Mucosa of stomach (tissue), 1 donor: ENCODE data around the gene RERE.

Experiments used
- H3K27me3 ChIP-seq: one replicate; pipeline ENCODE4 v1.7.0; 2013; ENCODE audit warnings: mild to moderate bottlenecking, low read length; ENCODE audit not compliant: control insufficient read depth, insufficient read depth
- H3K36me3 ChIP-seq: one replicate; pipeline ENCODE4 v1.7.0; 2013; ENCODE audit warnings: low read length; ENCODE audit not compliant: control insufficient read depth, insufficient read depth
- H3K4me1 ChIP-seq: one replicate; pipeline ENCODE4 v1.7.0; 2013; ENCODE audit warnings: mild to moderate bottlenecking, low read length; ENCODE audit not compliant: control insufficient read depth, insufficient read depth
- H3K4me3 ChIP-seq: one replicate; pipeline ENCODE4 v1.7.0; 2013; ENCODE audit warnings: low read length
- H3K9ac ChIP-seq: one replicate; pipeline ENCODE4 v1.7.0; 2013; ENCODE audit warnings: mild to moderate bottlenecking, low read length, moderate library complexity
- H3K9me3 ChIP-seq: one replicate; pipeline ENCODE4 v1.7.0; 2013; ENCODE audit warnings: mild to moderate bottlenecking, low read length, moderate library complexity; ENCODE audit not compliant: control insufficient read depth
- donor health status: Pancreatic carcinoma.

Gene RERE

GRCh38 chr1:8813991-8814390 lies 3.4 kb downstream of the RERE start:
- Histone ChIP-seq H3K9ac (no peak overlapping the region), H3K4me3 (no peak overlapping the region), H3K27me3 (no peaks in the 10 kb centered on the region), H3K4me1 (peaks cover 25% of the 10 kb centered on the region), H3K36me3 (no peaks in the 10 kb centered on the region), H3K9me3 (no peaks in the 10 kb centered on the region)

DNA sequence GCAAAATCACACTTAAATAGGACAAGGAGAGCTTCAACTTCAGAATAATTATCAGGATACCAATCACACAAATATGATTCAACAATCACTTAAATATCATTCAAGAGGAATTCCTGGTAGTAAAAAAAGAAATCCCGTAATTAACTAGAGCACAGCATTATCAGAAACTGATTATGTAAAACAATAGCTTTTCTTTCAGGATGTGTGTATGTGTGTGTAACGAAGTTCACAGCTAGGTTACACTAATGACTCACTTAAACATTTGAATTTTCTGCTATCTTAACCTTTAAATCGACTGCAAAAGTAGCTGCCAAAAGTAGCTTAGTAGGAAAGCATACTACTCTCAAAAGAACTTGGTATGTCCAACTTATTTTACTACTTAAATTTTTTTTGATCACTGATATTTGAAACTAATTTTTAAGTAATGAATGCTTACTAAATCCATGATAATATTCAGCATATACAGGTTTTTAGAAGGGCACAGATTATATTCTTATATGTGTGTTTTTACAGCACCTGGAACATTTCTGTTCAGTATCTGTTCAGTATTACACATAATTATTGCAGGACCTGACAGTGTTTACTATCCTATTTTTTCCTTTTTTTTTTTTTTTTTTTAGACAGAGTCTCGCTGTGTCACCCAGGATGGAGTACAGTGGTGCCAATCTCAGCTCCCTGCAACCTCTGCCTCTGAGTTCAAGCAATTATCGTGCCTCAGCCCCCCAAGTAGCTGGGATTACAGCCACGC lies 4.2 kb downstream of the RERE start:
- no peaks in the 10 kb centered on the region for H3K9me3 ChIP-seq
- no peak overlapping the region for H3K9ac ChIP-seq
- no peak overlapping the region for H3K4me3 ChIP-seq
- H3K36me3 ChIP-seq, result no peaks in the 10 kb centered on the region
- H3K4me1 ChIP-seq, result peaks cover 25% of the 10 kb centered on the region
- H3K27me3 ChIP-seq, result no peaks in the 10 kb centered on the region

DNA sequence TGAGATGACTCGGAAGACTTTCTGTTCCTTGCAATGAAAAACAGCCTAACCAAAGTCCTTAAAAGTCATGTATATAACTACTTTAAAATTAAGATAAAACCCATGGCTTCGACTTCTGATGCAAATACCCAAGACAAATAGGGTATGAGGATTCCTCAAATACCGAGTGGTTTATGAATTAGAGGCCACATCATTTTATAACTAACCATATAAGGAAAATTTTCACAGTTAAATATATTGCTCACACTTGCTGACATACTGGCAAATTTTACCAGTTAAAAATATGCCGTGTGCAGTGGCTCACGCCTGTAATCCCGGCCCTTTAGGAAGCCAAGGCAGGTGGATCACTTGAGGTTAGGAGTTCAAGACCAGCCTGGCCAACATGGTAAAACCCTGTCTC lies 5.4 kb downstream of the RERE start:
- no peak overlapping the region for H3K9ac ChIP-seq
- H3K4me1 ChIP-seq, result peaks cover 25% of the 10 kb centered on the region
- no peaks in the 10 kb centered on the region for H3K36me3 ChIP-seq
- no peaks in the 10 kb centered on the region for H3K9me3 ChIP-seq
- H3K27me3 ChIP-seq, result no peaks in the 10 kb centered on the region
- H3K4me3 ChIP-seq, result no peak overlapping the region

GRCh38 chr1:8810987-8811386 lies 6.5 kb downstream of the RERE start:
- Histone ChIP-seq H3K4me1 (peaks cover 25% of the 10 kb centered on the region), H3K36me3 (no peaks in the 10 kb centered on the region), H3K27me3 (no peaks in the 10 kb centered on the region), H3K9me3 (no peaks in the 10 kb centered on the region), H3K9ac (no peak overlapping the region), H3K4me3 (no peak overlapping the region)

GRCh38 chr1:8809342-8809736 lies 8.1 kb downstream of the RERE start:
- H3K36me3 ChIP-seq, result no peaks in the 10 kb centered on the region
- H3K27me3 ChIP-seq, result no peaks in the 10 kb centered on the region
- peaks cover 9% of the 10 kb centered on the region for H3K4me1 ChIP-seq
- H3K4me3 ChIP-seq, result no peak overlapping the region
- no peaks in the 10 kb centered on the region for H3K9me3 ChIP-seq
- H3K9ac ChIP-seq, result no peak overlapping the region

- no peaks in the 10 kb centered on the region for H3K36me3 ChIP-seq
- no peaks in the 10 kb centered on the region for H3K4me1 ChIP-seq
- H3K27me3 ChIP-seq, result no peaks in the 10 kb centered on the region
- H3K4me3 ChIP-seq, result no peak overlapping the region
- H3K9me3 ChIP-seq, result no peaks in the 10 kb centered on the region
- H3K9ac ChIP-seq, result no peak overlapping the region
These were observed 10.4 kb downstream of the RERE start for GRCh38 chr1:8807004-8807403.

- H3K4me1 ChIP-seq, result peaks cover 5% of the 10 kb centered on the region
- H3K9ac ChIP-seq, result no peak overlapping the region
- no peaks in the 10 kb centered on the region for H3K9me3 ChIP-seq
- no peaks in the 10 kb centered on the region for H3K36me3 ChIP-seq
- no peak overlapping the region for H3K4me3 ChIP-seq
- no peaks in the 10 kb centered on the region for H3K27me3 ChIP-seq
These were observed 17.0 kb downstream of the RERE start for GRCh38 chr1:8800416-8800815.

GRCh38 chr1:8797216-8797615 lies 20.2 kb downstream of the RERE start:
- Histone ChIP-seq H3K4me3 (no peak overlapping the region), H3K27me3 (no peaks in the 10 kb centered on the region)

DNA sequence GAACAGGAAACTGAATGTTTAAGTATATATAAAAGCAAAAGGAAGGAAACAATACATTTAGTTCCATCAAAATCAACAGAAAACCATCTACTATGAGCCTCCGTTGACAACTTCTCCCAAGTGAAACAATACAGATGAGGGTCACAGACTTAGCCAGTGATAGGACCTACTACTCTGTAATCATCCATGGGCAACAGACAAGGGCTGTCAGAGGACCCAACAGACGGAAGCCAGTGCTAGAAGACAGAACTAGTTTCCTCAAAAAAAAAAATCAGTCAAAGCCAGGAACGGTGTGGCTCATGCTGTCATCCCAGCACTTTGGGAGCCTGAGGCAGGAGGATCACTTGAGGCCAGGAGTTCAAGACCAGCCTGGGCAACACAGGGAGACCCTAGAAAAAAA lies 20.6 kb downstream of the RERE start:
- no peaks in the 10 kb centered on the region for H3K27me3 ChIP-seq
- no peaks in the 10 kb centered on the region for H3K9me3 ChIP-seq
- no peaks in the 10 kb centered on the region for H3K36me3 ChIP-seq
- H3K4me1 ChIP-seq, result peaks cover 5% of the 10 kb centered on the region
- no peak overlapping the region for H3K4me3 ChIP-seq
- no peak overlapping the region for H3K9ac ChIP-seq

More at GRCh38 chr1:8797216-8797615, 20.2 kb downstream of the RERE start:
- H3K9me3 ChIP-seq, result no peaks in the 10 kb centered on the region
- H3K36me3 ChIP-seq, result no peaks in the 10 kb centered on the region
- H3K4me1 ChIP-seq, result peaks cover 5% of the 10 kb centered on the region
- H3K9ac ChIP-seq, result no peak overlapping the region

DNA sequence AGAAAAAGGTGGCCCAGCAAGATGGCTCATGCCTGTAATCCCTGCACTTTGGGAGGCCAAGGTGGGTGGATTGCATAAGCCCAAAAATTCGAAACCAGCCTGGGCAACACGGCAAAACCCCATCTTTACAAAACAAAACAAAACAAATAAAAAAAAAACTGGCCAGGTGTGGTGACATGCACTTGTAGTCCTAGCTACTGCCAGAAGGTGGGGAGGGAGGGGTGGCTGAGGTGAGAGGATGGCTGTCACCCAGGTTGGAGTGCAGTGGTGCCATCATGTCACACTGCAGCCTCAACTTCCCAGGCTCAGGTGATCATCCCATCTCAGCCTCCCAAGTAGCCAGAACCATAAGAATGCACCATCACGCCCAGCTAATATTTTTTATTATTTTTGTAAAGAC lies 22.8 kb downstream of the RERE start:
- Histone ChIP-seq H3K9ac (no peak overlapping the region), H3K36me3 (no peaks in the 10 kb centered on the region), H3K4me3 (no peak overlapping the region), H3K4me1 (peaks cover 5% of the 10 kb centered on the region), H3K9me3 (no peaks in the 10 kb centered on the region), H3K27me3 (no peaks in the 10 kb centered on the region)

DNA sequence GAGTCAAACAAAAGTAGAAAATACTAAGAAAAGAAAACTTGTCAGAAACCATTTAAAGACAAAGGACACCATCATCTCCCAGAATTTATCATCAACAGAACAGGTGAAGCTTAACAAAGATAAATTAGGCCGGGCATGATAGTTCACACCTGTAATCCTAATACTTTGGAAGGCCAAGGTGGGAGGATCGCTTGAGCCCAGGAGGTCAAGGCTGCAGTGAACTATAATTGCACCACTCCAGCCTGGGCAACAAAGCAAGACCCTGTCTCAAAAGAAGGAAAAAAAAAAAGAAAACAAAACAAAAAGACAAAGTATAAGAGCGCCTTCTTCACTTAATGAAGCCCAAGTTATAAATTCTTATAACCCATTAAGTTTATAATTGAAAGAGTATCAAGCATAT lies 25.6 kb downstream of the RERE start:
- Histone ChIP-seq H3K9me3 (no peaks in the 10 kb centered on the region), H3K27me3 (no peaks in the 10 kb centered on the region), H3K36me3 (no peaks in the 10 kb centered on the region), H3K4me1 (peaks cover 2% of the 10 kb centered on the region), H3K4me3 (no peak overlapping the region), H3K9ac (no peak overlapping the region)

DNA sequence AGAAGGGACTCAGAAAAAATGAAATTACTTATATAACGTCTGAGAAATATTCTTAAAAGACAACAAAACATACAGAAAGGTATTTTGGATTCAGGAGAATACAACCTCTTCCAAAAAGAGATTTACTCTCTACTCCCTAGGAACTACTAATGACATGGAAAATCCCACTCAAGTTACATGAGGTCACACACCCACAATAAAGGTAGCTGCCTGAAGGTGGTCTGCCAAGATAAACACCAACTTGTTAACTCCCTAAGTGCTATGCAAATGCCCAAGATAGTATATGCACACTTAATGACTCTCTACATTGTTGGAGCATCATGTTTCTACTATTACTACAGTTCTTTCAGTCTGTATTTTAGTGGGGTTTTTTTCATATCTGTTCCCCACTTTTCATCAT lies 26.5 kb downstream of the RERE start:
- no peaks in the 10 kb centered on the region for H3K27me3 ChIP-seq
- H3K4me1 ChIP-seq, result no peaks in the 10 kb centered on the region
- no peaks in the 10 kb centered on the region for H3K9me3 ChIP-seq
- H3K36me3 ChIP-seq, result no peaks in the 10 kb centered on the region
- no peak overlapping the region for H3K4me3 ChIP-seq
- no peak overlapping the region for H3K9ac ChIP-seq

DNA sequence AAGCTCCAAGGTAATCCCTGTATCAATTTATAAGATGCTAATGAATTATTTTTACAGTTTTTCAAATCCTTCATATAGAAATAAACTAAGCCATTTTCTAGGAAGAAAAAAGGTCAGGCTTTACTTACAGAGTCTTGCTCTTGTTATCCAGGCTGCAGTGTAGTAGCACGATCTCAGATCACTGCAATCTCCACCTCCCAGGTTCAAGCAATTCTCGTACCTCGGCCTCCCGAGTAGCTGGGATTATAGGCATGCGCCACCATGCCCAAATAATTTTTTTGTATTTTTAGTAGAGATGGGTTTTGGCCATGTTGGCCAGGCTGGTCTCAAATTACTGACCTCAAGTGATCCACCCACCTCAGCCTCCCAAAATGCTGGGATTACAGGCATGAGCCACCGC lies 27.0 kb downstream of the RERE start:
- no peaks in the 10 kb centered on the region for H3K27me3 ChIP-seq
- no peak overlapping the region for H3K4me3 ChIP-seq
- no peaks in the 10 kb centered on the region for H3K4me1 ChIP-seq
- no peaks in the 10 kb centered on the region for H3K36me3 ChIP-seq
- no peaks in the 10 kb centered on the region for H3K9me3 ChIP-seq
- no peak overlapping the region for H3K9ac ChIP-seq
